ENCODE results near the gene PTBP1.

The PTBP1 gene

DNA sequence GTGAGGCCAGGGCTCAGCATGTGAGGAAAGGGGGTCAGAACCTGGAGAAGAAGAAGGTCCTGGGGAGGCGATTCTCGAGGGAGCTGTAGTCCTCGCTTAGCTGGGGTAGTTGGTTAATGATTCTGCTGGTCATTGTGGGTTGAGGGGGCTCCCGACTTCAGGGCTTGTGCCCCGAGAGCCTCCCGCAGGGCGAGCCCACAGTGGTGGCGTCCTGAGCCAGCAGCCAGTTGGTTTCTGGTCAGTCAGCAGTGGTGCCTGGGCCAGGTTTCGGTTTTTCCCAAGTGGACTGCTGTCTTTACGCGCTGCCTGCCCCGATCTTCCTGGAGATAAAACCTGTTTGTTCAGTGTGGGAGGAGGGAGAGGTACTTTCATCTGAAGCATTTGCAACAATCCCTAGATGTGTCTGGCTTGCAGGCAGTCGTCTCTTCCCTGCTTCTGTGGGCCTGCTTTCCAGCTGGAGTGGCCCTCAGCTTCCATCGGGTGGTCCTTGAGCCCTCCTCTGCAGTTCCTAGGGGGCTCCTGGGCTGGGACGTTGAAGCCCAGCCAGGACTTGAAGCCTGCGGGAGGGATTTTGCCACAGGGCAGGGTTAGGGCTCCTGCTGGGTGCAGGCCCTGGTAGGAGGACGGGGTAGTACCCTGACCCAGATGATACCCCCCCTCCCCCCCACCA is 3.2 kb downstream of the PTBP1 start:
- ChIA-PET CTCF (no interaction called here), POLR2A (interaction anchor here (3.3 kb wide), 1 partner anchor 10 kb away, joined by 14 read pairs; no protein-coding TSS in a partner anchor)
- TF ChIP-seq, protein P1, sequence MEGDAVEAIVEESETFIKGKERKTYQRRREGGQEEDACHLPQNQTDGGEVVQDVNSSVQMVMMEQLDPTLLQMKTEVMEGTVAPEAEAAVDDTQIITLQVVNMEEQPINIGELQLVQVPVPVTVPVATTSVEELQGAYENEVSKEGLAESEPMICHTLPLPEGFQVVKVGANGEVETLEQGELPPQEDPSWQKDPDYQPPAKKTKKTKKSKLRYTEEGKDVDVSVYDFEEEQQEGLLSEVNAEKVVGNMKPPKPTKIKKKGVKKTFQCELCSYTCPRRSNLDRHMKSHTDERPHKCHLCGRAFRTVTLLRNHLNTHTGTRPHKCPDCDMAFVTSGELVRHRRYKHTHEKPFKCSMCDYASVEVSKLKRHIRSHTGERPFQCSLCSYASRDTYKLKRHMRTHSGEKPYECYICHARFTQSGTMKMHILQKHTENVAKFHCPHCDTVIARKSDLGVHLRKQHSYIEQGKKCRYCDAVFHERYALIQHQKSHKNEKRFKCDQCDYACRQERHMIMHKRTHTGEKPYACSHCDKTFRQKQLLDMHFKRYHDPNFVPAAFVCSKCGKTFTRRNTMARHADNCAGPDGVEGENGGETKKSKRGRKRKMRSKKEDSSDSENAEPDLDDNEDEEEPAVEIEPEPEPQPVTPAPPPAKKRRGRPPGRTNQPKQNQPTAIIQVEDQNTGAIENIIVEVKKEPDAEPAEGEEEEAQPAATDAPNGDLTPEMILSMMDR (IDR thresholded peaks at IDR 0.05; ENCODE audit: control extremely low read depth, extremely low read depth, low read depth, missing control alignments), result no peak
- DNase-seq (ENCODE audit: extremely low spot score), result no peak

DNA sequence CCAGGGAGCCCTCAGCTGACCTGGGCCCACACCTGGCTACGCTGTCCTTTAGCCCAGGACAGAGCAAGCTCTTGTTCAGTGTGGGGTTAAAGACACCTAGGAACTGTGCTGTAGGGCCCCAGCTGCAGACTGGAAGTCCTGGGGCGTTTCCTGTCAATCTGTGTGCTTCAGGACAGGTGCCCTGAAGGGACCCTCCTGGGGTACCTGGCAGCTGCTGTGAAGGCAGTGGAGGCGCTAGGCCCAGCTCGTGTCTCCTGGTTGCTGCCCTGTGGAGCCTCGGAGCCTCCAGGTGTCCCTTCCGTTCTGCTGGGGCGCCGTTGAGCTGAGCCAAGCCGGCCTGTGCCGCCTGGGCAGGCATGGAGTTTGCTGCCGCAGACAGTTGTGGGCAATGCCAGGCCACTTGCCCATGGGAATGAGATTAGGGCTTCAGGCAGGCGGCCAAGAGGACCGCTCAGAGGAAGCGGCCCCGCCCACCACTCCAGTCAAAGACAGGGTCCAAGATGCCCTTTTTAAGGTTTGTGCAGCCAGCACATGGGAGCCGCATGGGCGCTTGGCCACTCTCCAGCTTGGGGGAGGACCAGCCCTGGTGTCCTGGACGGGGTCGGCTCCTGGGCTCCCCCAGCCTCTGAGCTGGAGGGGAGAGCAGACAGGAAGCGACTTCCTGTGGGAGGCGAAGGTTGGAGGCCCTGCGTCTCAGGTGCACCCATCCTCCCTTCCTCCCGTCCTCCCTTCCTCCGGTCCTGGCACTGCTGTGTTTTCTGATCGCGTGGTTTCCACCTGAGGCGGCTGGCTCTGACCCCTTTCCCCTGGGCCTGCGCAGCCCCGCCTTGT is 4.0 kb downstream of the PTBP1 start:
- TF ChIP-seq, protein P1 (IDR thresholded peaks at IDR 0.05; ENCODE audit: control extremely low read depth, extremely low read depth, low read depth, missing control alignments), result no peak
- ChIA-PET CTCF (no interaction called here), POLR2A (interaction anchor here (3.3 kb wide), 1 partner anchor 9 kb away, joined by 14 read pairs; no protein-coding TSS in a partner anchor)
- no peak for DNase-seq (ENCODE audit: extremely low spot score)

DNA sequence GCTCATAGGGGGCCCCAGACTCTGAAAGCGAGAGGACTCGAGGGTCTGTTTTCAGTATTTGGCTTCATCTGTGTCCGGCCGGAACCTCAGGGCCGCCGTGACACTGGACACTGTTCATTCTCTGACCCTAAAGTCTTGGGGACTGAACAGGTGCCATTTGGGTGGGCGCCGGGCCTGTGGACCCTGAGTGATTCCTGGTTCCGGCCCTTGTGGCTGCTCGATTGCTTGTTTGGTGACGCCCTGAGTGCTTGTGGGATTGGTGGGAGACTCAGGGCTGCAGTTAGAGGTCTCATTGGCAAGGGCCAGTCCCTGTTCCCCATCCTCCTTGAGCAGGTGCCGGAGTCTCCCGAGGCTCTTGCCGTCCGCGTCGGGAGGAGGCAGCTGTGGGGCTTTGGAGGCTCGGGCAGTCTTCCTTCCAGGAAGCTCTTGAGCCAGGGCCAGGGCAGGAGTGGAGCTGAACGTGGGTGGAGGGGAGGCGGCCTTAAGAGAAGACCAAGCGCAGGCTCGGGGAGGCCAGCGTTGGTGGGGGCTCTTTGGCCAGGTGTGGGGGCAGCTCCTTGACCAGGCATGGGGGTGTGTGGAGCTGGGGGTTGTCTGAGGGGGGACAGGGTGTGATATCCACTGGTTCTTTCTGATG is 4.7 kb downstream of the PTBP1 start:
- no peak for DNase-seq (ENCODE audit: extremely low spot score)
- POLR2A ChIA-PET, result interaction anchor here (1.0 to 3.3 kb wide), 2 partner anchors 8 to 41 kb away, joined by 3 to 14 read pairs; no protein-coding TSS in a partner anchor
- TF ChIP-seq, protein P1 (IDR thresholded peaks at IDR 0.05; ENCODE audit: control extremely low read depth, extremely low read depth, low read depth, missing control alignments), result no peak
- CTCF ChIA-PET, result no interaction called here

DNA sequence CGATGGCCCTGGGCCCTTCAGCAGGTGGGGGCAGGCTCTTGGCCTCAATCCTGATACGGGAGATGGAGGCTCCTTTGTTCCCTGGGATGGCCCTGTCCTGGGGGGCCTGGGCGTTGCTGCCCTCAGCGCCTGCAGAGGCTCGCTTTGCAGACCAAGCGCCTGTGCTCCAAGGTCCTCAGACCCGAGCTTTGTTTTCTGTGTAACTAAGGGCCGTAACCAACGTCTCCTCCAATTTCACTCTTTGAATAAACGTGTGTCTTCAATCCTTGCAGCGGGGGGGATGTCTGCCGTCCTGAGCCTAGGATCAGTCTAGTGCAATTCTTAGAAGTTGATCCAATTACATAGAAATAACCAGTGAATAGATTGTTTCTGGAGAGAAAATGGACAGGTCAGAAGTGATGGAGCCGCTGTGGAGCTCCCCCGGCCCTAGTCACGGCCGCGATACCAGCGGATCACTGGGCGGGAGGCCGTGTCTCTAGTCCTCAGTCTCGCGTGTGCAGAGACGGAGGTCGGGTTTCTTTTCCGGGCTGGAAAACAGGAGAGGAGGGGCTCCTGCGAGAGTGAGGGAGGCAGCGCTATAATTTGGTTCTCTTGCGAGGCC is 5.3 kb downstream of the PTBP1 start:
- ChIA-PET POLR2A (interaction anchor here (0.6 to 1.0 kb wide), 2 partner anchors 41 to 47 kb away, joined by 3 read pairs; no protein-coding TSS in a partner anchor), CTCF (no interaction called here)
- DNase-seq (ENCODE audit: extremely low spot score), result no peak
- TF ChIP-seq, protein P1 (IDR thresholded peaks at IDR 0.05; ENCODE audit: control extremely low read depth, extremely low read depth, low read depth, missing control alignments), result no peak

DNA sequence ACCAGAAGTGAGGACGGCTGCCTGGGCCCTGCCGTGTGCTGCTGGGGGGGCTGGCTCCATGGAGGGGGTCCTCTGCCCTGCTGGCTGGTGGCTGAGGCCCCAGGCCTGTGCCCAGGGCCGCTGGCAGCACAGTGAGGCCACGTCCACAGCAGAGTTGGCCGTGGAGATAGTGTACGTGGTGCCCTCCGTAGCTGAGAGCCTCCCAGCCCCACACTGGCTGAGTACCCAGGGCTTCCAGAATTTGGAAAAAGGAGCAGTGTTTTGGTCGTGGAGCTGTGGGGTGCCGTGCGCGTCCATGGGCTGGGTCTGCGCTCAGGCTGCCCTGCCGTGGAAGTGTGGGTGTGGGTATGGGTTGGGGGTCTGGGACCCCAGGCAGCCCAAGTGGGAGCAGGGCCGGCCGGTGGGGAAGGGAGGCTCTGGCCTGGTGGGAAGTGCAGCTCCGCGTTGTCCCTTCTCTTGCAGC is 5.9 kb downstream of the PTBP1 start:
- CTCF ChIA-PET, result no interaction called here
- POLR2A ChIA-PET, result interaction anchor here (0.6 to 1.0 kb wide), 2 partner anchors 40 to 46 kb away, joined by 3 read pairs; no protein-coding TSS in a partner anchor
- TF ChIP-seq, protein P1 (IDR thresholded peaks at IDR 0.05; ENCODE audit: control extremely low read depth, extremely low read depth, low read depth, missing control alignments), result no peak
- DNase-seq (ENCODE audit: extremely low spot score), result no peak
